HG02678 (cell line): ENCODE results near the gene PRKAG1.
A peak's percentile ranks its signal among the peaks of the same experiment; 100 is the strongest.

Source experiments
- ATAC-seq: cut with Tn5 transposase; IDR thresholded peaks from one replicate; pipeline ENCODE4 v1.9.1; 2021; ENCODE audit warnings: mild to moderate bottlenecking, moderate library complexity; ENCODE audit not compliant: unreplicated experiment

PRKAG1 gene

DNA sequence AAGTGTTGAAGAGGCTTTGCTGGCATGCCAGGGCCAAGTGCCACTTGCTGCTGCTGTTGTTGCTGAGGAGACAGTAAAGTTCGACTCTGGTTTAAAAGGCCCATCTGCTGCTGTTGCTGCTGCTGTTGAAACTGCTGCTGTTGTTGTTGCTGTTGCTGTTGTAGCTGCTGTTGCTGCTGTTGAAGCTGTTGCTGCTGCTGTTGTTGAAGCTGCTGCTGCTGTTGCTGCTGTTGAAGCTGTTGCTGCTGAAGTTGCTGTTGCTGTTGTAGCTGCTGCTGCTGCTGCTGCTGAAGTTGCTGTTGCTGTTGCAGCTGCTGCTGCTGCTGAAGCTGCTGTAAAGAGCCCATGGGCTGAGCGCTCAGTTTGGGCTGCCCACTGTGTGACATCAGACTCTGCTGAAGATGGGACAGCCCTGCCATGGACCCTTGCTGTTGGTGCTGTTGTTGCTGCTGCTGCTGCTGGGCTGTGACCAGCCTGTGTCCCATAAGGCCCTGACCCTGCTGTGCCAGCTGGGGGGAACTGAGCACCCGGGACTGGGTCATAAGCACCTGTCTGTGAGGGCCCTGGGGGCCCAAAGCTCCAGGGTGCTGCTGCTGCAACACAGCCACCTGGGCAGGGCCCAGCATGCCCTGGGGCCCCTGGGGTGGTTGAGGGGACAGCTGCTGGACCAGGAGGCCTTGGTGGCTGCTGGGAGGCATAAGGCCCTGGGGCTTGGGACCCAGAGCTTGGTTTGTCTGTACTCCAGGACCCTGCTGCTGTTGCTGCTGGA lies 14.3 kb upstream of the PRKAG1 start:
- ATAC-seq = no peak

DNA sequence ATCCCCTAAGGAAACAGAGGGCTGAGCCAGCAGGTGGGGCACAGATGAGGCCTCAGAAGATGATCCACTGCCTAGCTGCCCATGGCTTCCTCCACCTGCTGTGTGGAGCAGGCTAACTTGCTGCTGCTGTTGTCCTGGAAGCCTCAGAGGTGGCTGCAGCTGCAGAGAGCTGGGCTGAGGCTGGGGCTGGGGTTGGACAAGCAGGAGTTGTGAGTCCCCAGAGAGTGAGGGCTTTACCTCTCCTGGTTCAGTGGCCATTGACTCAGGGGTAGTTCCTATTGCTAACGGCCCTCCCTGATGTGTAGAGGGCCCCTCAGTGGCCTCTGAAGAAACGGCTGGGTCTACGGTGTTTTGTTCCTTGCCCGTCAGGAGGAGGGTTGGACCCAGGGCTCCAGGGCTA lies 13.7 kb upstream of the PRKAG1 start:
- ATAC-seq = no peak

DNA sequence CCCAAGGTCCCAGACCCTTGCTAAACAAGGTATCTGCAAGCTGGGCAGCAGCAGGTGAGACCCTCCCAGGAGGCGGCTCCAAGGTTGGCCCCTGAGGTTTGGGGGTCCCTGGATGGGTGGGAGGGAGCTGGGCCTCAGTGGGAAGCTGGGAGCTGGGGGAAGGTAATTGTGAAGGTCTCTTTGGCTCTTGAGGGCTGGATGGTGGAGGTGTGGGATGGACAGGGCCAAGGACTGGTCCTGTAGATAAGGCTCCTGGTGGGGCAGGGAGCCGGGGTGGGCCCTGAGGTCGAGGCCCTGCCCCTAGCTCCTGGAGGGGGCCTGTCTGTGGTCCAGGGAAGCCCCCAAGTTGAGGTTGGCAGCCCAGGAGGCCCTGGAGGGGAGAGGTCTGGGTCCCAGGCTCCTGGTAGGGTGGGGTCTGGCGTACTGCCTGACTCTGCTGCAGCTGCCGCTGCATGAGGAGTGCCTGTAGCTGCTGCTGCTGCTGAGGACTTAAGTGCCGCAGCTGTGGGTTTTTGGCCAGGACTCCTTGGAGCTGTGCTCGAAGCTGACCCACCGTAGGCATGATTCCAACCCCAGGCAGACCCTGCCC lies 13.1 kb upstream of the PRKAG1 start:
- ATAC-seq = no peak

DNA sequence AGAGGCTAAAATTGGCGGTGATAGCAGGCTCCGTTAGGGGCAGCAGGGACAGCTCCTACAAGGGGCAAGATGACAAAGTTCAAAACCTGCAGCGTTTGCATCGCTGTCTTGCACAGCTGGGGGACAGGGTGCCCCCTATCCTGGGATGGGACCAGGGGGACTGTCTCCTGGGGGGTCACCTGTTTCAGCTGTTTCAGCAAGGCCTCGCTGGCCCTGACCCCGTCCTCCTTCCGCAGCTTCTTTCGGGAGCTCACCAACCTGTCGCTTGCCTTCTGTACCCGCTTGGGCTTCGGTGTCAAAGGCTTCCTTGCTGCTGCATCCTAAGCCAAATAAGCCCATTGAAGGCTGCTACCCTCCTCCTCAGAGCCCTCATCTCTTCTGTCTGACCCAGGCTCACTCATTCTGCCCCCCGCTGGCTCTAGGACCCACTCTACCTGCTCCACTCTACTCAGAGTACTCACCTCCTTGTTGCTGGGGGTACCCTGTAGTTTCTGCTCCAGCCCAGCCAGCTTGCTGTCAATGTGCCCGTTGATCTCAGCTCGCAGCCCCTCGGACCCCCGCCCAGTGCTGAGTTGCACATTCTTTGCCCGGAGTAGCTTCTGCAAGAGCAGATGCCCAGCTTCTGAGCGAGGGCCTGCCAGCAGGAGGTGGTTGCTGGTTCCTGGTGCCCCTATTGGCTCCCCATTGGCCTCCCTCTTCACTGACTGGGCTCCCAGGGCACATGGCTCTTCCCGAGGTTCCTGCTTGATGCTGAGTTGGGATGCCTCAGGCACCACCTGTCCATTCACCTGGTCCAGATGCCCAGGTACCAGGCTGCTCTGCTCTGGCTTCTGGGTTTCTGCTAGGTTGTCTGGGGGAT lies 12.4 kb upstream of the PRKAG1 start:
- ATAC-seq = no peak

DNA sequence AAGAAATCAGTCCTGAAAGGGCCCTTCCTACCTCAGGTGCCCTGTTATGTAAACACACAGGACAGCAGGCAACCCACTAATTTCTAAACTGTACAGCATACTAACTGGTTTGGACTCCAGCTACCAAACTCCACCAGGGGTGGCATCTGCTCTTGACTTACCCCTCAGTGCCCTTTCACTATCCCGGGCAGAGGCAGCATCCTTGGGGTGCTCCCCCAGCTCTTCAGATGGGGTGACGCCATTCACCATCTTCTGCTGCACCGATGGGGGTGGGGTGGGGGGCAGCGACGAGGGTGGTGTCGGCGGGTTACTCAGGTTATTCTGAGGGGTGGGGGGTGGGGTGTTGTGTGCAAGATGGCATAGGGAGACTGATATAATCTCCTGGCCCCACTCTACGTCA lies 11.5 kb upstream of the PRKAG1 start:
- no peak for ATAC-seq

DNA sequence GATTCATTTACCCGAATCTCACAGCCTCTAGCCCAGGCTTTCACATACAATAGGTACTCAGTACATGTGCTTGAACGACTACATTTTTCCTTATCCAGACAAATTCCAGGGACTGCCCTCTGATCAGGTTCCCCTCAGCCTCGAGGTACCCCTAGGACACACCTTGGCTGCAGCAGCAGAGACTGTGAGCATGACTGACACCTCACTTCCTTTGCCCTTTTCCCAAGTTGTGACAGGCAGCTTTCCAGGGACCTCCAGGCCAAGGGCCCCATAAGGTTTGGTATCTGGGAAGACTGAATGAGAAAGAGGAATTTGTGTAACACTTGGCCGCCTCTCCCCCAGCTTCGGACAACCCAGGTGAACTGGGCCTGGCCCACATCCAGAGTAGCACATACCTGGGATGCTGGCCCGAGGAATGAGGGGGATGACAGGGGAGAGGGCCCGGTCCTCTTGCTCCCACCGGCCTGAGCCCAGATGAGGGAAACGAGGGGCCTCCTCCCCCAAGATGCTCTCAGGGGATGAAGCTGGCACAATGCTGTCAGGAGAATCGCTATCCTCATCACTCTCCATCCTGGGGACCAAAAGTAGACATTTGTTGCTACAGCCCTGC lies 10.2 kb upstream of the PRKAG1 start:
- ATAC-seq = no peak

DNA sequence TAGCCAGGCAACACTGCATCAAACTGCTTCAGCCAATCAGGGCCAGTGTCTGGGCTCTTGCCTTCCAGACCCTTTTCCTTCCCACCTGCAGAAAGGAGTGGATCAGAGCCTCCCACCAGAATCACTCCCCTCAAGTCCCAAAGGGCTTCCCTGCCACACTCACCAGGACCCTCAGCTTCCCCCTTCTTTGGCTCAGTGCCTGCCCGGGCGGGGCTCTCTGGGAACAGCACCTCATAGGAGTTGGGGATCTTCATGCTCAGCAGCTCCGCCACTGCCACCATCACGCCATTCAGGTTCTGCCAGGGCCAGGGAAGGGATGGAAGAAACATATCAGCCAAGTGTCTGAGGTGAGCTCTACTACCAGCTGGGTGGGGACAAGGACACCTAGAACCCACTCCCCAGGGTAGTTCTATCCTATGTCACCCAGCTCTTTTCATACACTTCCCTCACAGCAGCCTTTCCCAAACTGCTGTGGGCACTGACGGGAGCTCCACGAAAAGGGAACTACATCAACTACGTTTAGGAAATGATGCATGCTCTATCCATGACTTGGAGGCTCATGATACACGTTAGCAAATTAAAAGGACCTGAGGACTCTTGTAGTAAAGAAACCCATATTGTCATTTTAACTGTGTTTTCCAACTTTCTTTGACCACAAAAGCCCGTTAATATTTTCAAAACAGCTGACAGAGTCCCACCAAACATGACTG lies 9.4 kb upstream of the PRKAG1 start:
- no peak for ATAC-seq

DNA sequence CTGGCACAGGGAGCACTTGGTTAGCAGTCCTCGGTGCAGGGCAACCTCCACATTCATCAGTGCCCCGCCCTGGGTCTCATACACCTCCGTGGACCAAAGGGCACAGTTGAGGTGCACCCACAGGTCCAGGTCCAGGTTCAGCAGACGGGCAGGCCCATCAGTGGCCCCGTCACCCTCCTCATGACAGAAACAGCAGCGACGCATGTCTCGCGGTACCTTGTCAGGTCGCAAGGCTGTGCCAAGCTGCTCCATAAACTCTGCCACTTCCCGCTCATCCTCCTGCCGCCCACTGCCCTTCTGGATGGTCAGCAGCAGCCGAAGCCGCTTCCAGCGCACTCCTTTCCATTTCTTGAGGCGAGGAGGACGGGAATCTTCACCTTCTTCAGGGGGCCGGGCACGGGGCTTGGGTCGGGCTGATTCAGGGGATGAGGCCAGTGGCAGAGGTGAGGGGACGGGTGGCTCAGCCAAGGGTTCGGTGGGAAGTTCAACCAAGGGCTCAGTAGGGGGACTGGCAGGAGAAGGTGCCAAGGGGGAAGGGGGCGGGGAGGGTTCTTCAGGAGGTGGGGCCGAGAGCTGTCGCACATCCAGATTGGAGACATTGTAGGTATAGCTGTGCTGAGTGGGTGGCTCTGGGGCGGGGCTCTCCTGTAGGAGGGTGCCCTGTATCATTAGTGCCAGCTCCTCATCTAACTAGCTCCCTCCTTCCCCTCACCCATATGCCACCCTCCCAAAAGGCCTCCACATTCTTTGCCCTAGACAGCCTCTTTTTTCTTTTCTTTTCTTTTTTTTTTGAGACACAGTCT lies 8.3 kb upstream of the PRKAG1 start:
- ATAC-seq = no peak

DNA sequence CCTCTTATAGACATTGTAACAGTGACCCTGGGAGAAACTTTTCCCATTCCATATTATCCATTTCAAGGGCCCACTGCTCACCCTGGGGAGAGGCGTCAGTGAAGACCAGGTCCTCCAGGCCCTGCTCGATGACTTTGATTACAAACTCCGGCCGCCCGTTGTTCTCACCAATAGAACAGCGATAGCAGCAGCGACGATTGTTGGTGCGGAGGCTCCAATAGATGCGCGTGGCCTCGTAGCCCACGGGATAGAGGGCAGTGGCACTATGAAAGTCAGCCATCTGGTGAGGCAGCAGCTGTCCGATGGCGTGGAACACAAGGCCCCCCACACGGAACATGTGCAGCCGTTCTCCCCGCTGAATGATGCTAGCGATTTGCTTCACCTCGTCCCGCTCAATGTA lies 7.5 kb upstream of the PRKAG1 start:
- no peak for ATAC-seq

DNA sequence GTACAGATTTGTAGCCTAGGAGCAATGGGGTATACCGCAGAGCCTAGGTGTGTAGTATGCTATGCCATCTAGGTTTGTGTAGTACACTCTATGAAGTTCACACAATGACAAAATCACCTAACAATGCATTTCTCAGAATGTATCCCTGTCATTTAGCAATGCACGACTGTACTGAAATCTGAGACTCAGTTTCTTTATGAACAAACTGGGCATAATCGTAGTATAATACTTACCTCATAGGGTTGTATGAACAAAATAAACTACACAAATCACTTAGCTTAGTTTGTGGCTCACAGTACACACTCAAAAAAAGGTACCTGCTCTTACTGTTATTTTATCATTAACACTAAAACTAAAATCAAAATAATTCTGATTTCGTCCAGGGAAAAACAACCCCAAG lies 6.9 kb upstream of the PRKAG1 start:
- no peak for ATAC-seq

DNA sequence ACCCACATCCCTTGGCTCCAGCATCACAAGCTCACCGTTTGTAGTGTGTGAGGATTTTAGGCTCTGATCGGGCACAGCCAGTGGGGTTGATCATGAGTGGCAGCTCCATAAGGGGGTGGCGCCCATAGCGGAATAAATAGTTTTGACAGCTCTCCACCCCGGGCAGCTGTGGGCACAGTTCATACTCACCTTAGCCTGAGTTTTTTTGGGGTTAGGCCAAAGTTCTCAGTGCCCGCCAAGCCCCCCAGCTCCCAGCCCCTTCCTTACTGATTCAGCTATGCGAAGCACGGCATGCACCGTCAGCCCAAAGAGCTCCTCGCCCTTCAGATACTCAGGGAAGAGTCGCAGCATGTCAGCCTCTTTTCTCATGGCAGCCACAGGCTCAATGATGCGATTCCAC lies 6.0 kb upstream of the PRKAG1 start:
- ATAC-seq = no peak

DNA sequence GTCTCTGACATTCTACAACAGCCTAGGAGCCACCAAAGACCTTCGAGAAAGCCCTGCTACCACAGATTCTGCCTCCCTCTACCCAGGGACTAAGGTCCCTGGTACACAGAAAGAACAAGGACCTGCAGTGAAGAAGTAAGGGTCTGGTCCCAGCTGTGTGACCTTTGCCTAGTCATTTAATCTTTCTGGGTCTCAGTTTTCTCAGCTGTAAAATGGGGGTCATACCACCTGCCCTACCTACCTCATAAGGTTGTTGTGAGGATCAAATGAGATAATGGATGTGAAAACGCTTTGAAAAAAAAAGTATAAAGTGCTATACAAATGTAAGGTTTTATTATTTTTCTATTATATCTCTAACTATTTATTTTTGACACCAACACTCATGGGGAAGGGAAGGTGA lies 5.2 kb upstream of the PRKAG1 start:
- ATAC-seq = no peak

DNA sequence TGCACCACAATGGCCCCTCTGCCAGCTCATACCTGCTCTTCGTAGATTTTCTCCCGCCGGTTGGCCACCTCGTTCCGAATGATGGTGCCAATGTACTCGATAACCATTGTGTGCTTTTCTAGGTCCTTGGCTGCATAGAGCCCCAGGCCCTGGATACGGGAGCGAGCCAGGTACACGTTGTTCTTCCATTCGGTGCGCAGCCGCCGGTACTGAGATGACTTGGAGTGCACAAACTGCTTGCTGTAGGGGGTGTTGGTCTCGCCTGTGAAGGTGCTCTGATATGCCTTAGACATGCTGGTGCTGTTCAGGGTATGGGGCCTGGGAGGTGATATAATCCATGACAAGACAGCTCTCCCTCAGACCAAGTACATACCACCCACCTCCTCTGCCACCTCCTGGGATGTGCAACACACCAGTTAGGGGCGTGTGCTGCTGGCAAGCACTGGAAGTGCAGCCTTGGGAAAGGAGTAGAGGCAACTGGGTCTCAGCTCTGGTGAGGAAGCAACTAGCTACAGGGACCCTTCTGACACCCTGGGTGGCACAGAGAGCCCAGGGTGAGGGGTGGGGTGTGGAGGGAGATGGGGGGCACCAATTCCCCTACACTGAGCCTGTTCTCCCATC lies 4.1 kb upstream of the PRKAG1 start:
- no peak for ATAC-seq

DNA sequence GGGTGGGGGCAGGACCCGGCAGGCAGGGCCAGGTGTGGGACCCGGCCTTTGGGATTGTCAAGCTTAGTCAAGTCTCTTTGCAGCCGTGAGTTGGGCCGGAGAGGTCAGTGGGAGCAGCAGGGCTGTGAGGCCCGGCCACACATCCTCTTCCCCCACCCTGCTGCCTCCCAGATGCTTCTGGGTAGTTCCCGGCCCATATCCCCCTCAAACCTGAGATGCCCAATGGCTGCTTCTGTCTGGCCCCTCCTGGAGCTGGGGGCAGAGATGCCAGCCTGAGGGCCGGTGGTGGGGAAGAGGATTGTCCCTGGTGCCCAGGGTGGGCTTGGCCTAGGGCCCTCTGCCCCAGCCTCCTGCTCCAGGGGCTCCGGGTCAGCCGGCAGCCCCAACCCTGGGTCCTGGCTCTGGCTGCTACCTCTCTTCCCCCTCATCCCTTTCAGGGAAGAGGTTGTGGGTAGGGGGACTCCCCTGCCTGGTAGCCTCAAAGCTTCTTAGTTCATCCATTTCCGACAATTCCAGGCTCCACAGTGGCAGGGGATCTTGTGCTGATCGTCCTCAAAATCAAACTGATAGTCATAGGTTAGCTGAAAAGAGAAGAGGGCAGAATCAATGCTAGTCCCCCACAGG lies 2.8 kb upstream of the PRKAG1 start:
- ATAC-seq = no peak

DNA sequence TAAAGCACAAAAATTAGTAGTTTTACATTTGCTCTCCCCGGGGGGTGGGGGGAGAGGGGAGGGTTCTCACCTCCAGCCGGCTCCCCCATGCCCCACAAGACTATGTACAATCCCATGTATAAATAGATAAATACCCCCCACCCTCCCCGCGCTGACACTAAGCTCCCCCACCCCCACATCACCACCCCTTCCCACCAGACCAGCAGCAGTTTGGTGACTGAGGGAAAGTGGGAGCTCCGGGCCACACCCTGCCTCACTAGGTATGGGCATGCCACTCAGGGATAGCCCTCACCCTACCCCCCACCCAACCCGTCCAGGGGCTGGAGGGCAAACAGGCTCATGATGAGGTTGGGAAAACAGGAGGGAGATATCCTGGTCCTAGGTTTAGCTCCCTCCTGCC lies 1.9 kb upstream of the PRKAG1 start:
- no peak for ATAC-seq

DNA sequence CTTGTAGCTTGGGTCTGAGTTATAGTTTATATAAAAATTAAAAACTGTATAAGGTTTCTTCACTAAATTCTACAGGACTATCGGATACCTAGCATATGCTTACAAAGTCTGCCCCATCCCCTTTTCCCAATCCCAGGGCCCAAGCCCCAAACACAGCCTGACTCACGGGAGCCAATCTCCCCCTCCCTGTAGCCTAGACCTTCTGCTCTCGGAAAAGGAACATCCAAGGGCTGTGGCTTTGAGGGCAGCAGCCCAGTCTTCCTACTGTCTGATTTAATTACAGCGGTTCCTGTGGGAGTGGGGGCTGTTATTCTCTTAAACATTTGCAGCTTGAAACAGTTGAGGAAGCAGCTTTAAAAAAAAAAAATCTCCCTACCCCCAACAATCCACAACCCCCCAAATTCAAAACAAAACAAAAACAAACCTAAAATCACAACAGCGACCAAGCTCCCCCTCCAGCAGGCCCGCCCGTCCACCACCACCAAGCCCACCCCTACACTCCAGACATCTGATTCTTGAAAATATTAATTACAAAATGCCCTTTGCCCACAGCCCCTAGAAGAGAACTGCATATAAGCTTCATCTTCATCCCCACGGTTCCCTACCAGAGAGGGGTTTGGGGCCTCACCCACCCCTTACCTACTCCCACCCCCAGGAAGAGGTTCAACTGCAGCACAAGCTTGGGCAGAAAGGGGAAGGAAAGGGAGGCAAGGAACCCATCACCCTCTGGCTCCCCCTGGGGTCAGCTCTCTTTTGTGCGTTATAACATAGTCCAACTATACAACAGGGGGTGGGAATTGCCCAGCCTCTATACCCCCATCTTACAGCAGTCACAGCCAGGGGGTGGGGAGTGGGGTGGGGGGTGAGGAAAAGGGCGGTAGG lies 1.1 kb upstream of the PRKAG1 start:
- no peak for ATAC-seq

DNA sequence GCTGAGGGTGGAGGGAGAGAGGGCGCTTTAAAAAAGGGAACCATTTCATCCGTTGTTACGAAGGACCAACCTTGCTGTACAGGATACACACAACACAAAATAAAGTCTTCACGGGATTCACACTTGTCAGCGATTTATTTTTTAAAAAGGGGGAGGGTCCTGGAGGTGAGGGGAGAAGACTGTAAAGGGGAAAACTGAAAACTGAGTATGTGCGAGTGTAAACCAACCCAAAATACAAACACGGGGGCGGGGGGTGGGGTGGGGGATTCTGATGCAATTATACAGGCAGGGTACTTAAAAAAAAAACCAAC lies 499 bp upstream of the PRKAG1 start:
- no peak for ATAC-seq

DNA sequence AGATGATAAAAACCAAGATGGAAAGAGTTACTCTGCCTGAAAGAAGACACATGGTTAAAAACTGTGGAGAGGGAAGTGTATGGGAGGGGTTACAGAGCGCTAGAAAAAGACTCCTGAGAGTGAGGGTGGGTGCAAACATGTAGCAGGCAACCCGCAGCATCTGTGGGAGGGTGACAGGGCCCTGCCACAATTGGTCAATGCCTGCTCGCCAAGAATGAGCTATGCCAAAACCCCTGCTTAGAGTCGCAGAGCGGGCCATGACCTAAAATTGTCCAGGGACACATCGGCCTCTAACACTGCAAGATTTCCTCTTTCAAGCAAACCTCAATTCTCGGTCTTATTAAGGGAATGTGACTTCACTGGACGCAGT lies 700 bp downstream of the PRKAG1 start:
- ATAC-seq = peak; percentile 11

DNA sequence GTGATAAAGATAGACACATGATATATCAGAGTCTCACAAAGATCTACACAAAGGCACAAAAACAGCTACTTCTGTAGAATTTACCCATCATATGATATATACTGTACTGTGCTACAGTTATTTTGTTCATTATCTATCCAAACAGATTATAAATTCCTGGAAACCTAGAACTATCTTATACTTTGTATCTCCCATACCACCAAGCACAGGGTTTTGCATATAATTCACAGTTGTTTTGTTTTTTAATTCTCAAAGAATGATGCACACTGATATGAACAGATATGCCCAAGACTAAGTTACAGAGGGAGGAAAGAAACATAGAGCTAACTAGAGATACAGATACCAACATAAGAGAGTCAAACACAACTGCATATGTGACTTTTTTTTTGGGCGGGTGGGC lies 3.4 kb downstream of the PRKAG1 start:
- no peak for ATAC-seq
